MCF 10A (cell line): ENCODE data around the gene SH3RF1. TPM values are rescaled to one million over a fixed set of nuclear protein-coding genes. Genes with fewer than 3 reads are reported as not detected.
"Not testable (repeated sequence)": the region's sequence is repeated elsewhere in the genome, so short reads cannot be mapped to it uniquely, and the experiment has no call there.

Source experiments
- BruUV-seq: library from RNA; stranded (reverse); fragments of 400-500 nt; replicated peaks from 2 replicates; lab custom pipeline; 2021; lab: Mats Ljungman, UMichigan
- CTCF ChIA-PET: fragments of 300-600 bp; sonication (Branson Sonifier 250); formaldehyde crosslinking; extraction: SDS; loops from one replicate; lab custom pipeline; 2021; ENCODE audit warnings: antibody characterized with exemption, inconsistent platforms; lab: Yijun Ruan, JAX
- POLR2A ChIA-PET: fragments of 300-600, 350-650 bp; sonication (Branson Sonifier 250); formaldehyde crosslinking; extraction: SDS; loops from one replicate; lab custom pipeline; 2020; ENCODE audit warnings: antibody characterized with exemption, inconsistent platforms; lab: Yijun Ruan, JAX
- DNase-seq: peaks from one replicate; pipeline ENCODE4 v3.0.0-alpha.2; 2018; ENCODE audit not compliant: unreplicated experiment
- H3K27ac Mint-ChIP-seq: one replicate; pipeline ENCODE4 v1.8.0; 2022; ENCODE audit warnings: mild to moderate bottlenecking, low read depth, mixed read lengths; ENCODE audit not compliant: unreplicated experiment
- H3K27me3 Mint-ChIP-seq: one replicate; pipeline ENCODE4 v1.8.0; 2022; ENCODE audit warnings: mixed read lengths; ENCODE audit not compliant: insufficient read depth, unreplicated experiment
- H3K36me3 Mint-ChIP-seq: one replicate; pipeline ENCODE4 v1.8.0; 2022; ENCODE audit warnings: mild to moderate bottlenecking, moderate library complexity, mixed read lengths; ENCODE audit not compliant: insufficient read depth, unreplicated experiment
- H3K4me1 Mint-ChIP-seq: one replicate; pipeline ENCODE4 v1.8.0; 2022; ENCODE audit warnings: mixed read lengths; ENCODE audit not compliant: insufficient read depth, unreplicated experiment
- H3K4me3 Mint-ChIP-seq: one replicate; pipeline ENCODE4 v1.8.0; 2022; ENCODE audit warnings: mild to moderate bottlenecking, moderate library complexity, mixed read lengths; ENCODE audit not compliant: unreplicated experiment
- H3K9me3 Mint-ChIP-seq: one replicate; pipeline ENCODE4 v1.8.0; 2022; ENCODE audit warnings: mixed read lengths; ENCODE audit not compliant: unreplicated experiment
- intact Hi-C: fragments of 100-400 bp; cut with micrococcal nuclease; formaldehyde crosslinking; loops from 2 replicates; pipeline ENCODE4 v1.14.1; 2022
- total RNA-seq: library from RNA; stranded (reverse); gene quantifications from 2 replicates; pipeline ENCODE4 v1.2.3, GENCODE V29; 2022
- TF ChIP-seq, protein P1 (sequence below): fragments of 200-600 bp; IDR thresholded peaks from one replicate; pipeline ENCODE4 v1.8.0; 2022; ENCODE audit warnings: antibody characterized with exemption, mild to moderate bottlenecking; ENCODE audit not compliant: unreplicated experiment

SH3RF1 gene
- total RNA-seq, 1 experiment from 2014 or later = 17.4 TPM

DNA sequence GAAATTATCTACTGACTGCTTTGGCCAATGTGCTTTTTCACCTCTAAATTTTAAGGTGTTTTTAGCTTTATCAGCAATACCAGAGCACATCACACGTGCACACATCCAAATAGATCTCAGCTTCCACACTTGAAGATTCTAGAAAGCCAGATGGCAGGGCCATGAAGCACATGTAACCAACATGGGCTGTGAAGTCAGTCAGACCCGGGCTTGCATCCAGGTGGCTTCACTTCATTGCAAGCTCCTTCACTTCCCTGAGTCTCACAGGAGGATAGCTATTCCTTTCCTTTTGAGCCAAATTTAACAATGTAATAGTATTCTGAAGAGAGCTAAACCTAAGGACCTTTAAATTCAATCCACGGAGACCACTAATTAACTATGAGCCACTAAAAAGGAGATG lies 86.5 kb downstream of the SH3RF1 start:
- Mint-ChIP-seq H3K9me3 (no peaks in the 10 kb centered on the region), H3K27ac (no peak overlapping the region), H3K27me3 (no peaks in the 10 kb centered on the region), H3K36me3 (peaks cover 10% of the 10 kb centered on the region), H3K4me1 (peaks cover 9% of the 10 kb centered on the region), H3K4me3 (no peak overlapping the region)
- ChIA-PET POLR2A (interaction anchor here (1.2 kb wide), 2 partner anchors 9 to 85 kb away, joined by 3 to 4 read pairs; no protein-coding TSS in a partner anchor), CTCF (interaction anchor here (0.6 to 0.9 kb wide), 2 partner anchors 13 to 185 kb away, joined by 3 to 4 read pairs; no protein-coding TSS in a partner anchor)
- intact Hi-C loops = no loop called here
- DNase-seq = no peak
- no TSS peak for BruUV-seq
- TF ChIP-seq, protein P1, sequence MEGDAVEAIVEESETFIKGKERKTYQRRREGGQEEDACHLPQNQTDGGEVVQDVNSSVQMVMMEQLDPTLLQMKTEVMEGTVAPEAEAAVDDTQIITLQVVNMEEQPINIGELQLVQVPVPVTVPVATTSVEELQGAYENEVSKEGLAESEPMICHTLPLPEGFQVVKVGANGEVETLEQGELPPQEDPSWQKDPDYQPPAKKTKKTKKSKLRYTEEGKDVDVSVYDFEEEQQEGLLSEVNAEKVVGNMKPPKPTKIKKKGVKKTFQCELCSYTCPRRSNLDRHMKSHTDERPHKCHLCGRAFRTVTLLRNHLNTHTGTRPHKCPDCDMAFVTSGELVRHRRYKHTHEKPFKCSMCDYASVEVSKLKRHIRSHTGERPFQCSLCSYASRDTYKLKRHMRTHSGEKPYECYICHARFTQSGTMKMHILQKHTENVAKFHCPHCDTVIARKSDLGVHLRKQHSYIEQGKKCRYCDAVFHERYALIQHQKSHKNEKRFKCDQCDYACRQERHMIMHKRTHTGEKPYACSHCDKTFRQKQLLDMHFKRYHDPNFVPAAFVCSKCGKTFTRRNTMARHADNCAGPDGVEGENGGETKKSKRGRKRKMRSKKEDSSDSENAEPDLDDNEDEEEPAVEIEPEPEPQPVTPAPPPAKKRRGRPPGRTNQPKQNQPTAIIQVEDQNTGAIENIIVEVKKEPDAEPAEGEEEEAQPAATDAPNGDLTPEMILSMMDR = no peak

DNA sequence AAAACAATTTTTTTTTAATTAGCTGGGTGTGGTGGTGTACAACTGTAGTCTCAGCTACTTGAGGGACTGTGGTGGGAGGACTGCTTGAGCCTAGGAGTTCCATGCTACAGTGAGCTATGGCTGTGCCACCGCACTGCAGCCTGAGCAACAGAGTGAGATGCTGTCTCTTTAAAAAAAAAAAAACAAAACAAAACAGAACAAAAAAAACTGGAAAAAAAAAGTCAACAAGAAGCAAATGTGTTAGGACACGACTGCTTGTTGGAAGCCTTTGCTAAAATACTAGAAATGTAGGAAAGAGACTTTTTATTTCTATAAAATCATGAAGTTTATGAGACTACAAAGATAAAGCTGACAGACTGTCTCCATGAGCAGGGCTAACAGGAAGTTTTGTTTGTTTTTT lies 87.2 kb downstream of the SH3RF1 start:
- Mint-ChIP-seq H3K4me3 (no peak overlapping the region), H3K36me3 (peaks cover 10% of the 10 kb centered on the region), H3K4me1 (peaks cover 9% of the 10 kb centered on the region), H3K27me3 (no peaks in the 10 kb centered on the region), H3K9me3 (no peaks in the 10 kb centered on the region), H3K27ac (no peak overlapping the region)
- no peak for DNase-seq
- CTCF ChIA-PET = interaction anchor here (0.6 to 0.9 kb wide), 2 partner anchors 13 to 185 kb away, joined by 3 to 4 read pairs; no protein-coding TSS in a partner anchor
- intact Hi-C loops = no loop called here
- no TSS peak for BruUV-seq
- POLR2A ChIA-PET = interaction anchor here (0.6 to 1.2 kb wide), 3 partner anchors 9 to 85 kb away, joined by 3 to 4 read pairs (median 3); no protein-coding TSS in a partner anchor
- TF ChIP-seq, protein P1 = no peak

DNA sequence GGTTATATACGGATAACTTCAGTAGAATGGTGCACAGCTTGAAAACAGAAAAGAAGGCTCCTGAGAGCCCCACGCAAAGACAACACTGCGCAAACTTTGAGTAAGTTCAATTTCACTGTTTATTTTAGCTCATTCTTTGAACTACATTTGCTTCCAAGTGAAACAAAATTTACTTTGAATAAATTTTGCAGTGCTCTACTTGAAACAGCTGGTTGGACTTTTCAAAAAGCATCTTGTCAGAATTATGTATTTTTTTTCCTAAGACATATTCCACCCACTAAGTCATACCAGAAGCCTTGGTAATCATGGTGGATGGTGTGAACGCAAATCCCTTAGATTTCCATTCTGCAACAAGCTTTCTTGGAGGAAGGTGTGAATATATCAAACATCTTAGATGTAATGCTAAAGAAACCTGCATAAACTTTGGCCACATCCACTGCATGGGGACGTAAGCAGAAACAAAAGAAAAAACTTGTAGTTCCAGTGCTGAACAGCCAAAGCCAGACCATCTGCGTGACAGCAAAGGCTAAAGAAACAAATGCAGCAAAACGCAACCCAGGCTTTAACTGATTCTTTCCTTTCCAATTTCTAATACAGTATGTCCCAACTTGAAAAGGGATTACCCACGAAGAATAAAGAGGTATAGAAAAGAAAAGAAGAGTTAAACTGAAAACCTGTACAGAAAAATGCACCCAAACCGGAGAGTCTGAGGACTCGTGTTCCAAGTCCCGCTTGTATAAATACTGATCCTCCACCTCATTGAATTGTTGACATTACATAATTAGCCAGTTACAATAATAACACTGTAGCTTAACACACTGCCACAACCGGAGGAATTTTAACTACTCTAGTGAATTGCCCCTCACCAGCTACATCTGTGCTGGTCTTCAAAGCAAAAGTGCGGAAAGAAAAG lies 90.9 kb downstream of the SH3RF1 start:
- TF ChIP-seq, protein P1 = no peak
- POLR2A ChIA-PET = no interaction called here
- Mint-ChIP-seq H3K4me1 (peaks cover under 1% of the 10 kb centered on the region), H3K27me3 (no peaks in the 10 kb centered on the region), H3K27ac (no peak overlapping the region), H3K36me3 (peaks cover 10% of the 10 kb centered on the region), H3K9me3 (no peaks in the 10 kb centered on the region), H3K4me3 (no peak overlapping the region)
- no TSS peak for BruUV-seq
- DNase-seq = no peak
- intact Hi-C loops = no loop called here
- CTCF ChIA-PET = no interaction called here

DNA sequence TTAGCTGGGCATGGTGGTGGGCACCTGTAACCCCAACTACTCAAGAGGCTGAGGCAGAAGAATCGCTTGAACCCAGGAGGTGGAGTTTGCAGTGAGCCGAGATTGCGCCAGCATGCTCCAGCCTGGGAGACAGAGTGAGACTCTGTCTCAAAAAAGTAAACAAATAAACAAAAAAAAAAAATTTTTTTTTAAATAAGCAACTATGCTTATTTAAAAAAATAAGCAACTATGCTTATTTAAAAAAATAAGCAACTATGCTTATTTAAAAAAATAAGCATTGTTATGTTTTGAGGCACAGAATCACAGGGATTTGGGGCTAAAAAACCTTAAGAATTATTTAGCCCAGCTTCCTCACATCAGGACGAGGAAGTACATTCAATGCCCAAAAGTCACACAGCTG lies 92.7 kb downstream of the SH3RF1 start:
- CTCF ChIA-PET = interaction anchor here (0.6 kb wide), 1 partner anchor 199 kb away, joined by 3 read pairs; no protein-coding TSS in a partner anchor
- POLR2A ChIA-PET, H3K36me3 Mint-ChIP-seq, H3K27me3 Mint-ChIP-seq, BruUV-seq, H3K4me3 Mint-ChIP-seq, H3K27ac Mint-ChIP-seq, H3K9me3 Mint-ChIP-seq, H3K4me1 Mint-ChIP-seq, intact Hi-C loops, DNase-seq: not testable (repeated sequence)
